A204.1 (cell line): ENCODE results near the gene PRDM4.

Experiments
- FAIRE-seq: peaks from 2 replicates; lab custom pipeline; 2012; peaks lifted over from hg19 to GRCh38; lab: Jason Lieb, UNC

PRDM4 gene

GRCh38 chr12:107695772-107696171 is 65.2 kb downstream of the PRDM4 start:
- peak; percentile 62 for FAIRE-seq

DNA sequence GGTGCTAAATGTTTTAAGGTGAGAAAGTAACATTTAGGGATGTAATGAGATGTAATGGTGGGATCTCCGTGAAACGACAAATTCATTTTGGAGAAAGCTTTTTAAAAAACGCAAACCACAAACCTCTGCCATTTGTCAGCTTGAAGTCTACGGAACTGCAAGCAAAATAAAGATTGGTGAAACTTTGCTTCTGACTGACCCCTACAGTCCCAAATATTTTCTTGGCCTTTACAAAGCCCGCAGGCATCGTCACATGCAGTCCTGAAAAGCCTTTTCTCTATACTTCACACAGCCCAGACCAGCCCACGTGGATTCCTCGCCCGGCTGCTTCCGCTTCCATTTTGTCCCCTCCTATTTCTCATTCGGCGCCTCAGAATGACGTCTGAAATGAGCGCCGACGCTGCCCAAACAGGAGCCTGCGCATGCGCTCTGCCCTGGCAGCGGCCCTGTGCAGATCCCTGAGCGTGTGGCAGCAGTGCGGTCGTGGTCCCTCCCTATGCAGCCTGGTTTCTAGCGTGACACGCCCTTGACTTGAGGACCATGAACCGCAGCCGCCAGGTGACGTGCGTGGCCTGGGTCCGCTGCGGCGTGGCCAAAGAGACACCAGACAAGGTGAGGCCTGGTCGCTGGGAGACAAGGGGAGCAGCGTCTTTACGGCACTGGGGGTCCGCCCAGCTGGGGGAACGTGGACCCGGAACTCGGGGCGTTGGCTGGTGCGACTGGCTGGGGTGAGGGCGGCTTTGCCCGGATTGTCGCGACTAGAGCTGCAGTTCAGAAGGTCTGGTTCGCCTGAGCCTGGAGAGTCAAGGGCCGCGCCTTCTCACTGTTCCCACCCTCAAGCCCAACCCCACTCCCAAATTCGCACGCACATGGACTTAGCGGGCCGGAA is 75.3 kb downstream of the PRDM4 start, which contains the start of gene PWP1:
Gene PWP1, plus strand, starts transcription at position 440 of the 889 bp plus-strand sequence. Its CDS starts 101 bp downstream, at position 541.
- peak; percentile 39 for FAIRE-seq

DNA sequence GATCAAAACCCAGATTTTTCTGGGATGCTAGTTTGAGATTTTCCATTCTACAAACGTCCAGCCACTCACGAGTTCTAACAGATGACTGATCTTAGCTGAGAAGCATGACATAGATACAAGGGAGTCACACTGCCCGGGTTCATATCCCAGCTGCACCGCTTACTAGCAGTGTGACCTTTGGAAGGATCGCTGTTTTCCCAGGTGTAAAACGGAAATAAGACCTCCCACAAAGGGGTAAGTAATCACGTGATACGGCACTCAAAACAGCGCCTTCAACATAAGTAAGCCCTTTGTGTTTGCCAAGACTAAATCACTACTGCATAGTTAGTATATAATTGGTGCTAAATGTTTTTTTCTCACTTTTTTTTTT is 76.0 kb downstream of the PRDM4 start:
- FAIRE-seq: no peak

DNA sequence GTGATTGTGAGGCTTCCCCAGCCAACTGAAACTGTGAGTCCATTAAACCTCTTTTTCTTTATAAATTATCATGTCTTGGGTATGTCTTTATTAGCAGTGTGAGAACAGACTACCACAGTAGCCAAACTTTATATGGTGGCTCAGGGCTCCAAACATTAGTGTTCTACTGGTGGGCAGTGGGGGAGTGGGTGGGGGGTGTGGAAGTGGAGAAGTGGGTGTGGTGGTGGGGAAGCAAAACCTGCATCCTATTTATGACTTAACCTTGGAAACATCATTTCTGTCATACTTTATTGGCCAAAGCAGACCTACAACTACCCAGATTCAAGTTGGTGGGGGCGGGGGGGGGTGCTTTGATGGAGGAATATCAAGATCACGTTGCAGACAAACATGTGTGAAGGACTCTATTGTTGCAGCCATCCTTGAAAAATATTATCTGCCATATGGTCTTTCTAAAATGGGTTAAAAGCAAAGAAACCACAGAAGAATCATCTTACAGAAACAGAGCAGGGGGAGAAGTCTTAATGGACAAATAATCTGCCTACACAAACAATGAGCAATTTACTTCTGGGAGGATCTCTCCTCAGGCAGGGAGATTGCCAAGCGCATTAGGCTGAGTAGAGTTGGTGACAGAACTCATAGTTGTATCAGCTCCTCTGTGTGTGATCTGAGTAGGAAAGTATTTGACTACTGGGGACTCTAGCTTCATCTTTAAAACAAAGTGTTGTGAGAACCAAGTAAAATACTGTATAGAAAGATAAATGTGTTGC is 76.7 kb downstream of the PRDM4 start:
- no peak for FAIRE-seq
